NCI-H526 (cell line): Measurements from ENCODE around the gene TFE3.
"Not testable (repeated sequence)": the region's sequence is repeated elsewhere in the genome, so short reads cannot be mapped to it uniquely, and the experiment has no call there.

ENCODE experiments used
- DNase-seq, 2 experiments: peaks; one replicate each; lab custom pipeline; 2025; lab: John Stamatoyannopoulos, UW

TFE3 gene

GRCh38 chrX:49000636-49001035 lies 42.5 kb downstream of the TFE3 start:
- no peak for DNase-seq

GRCh38 chrX:48999030-48999429 lies 44.1 kb downstream of the TFE3 start:
- no peak for DNase-seq

GRCh38 chrX:48998391-48998790 lies 44.8 kb downstream of the TFE3 start:
- DNase-seq = no peak

- DNase-seq = no peak
Measured at GRCh38 chrX:48997865-48998264, 45.3 kb downstream of the TFE3 start.

- no peak for DNase-seq
Measured at GRCh38 chrX:48997455-48997854, 45.7 kb downstream of the TFE3 start.

- no peak for DNase-seq
Measured at GRCh38 chrX:48996969-48997368, 46.2 kb downstream of the TFE3 start.

GRCh38 chrX:48992341-48992740 lies 50.8 kb downstream of the TFE3 start:
- DNase-seq = no peak

- DNase-seq = no peak
Measured at GRCh38 chrX:48989483-48989882, 53.7 kb downstream of the TFE3 start.

GRCh38 chrX:48983896-48984295 lies 59.3 kb downstream of the TFE3 start:
- DNase-seq = no peak

GRCh38 chrX:48983081-48983480 lies 60.1 kb downstream of the TFE3 start:
- no peak for DNase-seq

- DNase-seq = no peak
Measured at GRCh38 chrX:48981178-48981577, 62.0 kb downstream of the TFE3 start.

GRCh38 chrX:48980341-48980740 lies 62.8 kb downstream of the TFE3 start:
- DNase-seq = not testable (repeated sequence)
